ENCODE measurements around the gene POLE.
"Not testable (repeated sequence)": the region's sequence is repeated elsewhere in the genome, so short reads cannot be mapped to it uniquely, and the experiment has no call there.

Gene POLE

GRCh38 chr12:132702640-132703039, 15.5 kb upstream of the POLE start:
- peak; percentile 53 for DNase-seq (ENCODE audit: low read depth)
- TF ChIP-seq MAX (IDR thresholded peaks at IDR 0.05; ENCODE audit: low read depth, low read length) (no peak), MYC (IDR thresholded peaks at IDR 0.05; ENCODE audit: low read depth, low read length) (no peak), POLR2A (IDR thresholded peaks at IDR 0.05; ENCODE audit: extremely low read depth, insufficient read length) (no peak), CTCF (IDR thresholded peaks at IDR 0.05; ENCODE audit: low read depth, low read length) (no peak)

GRCh38 chr12:132700212-132700822, 13.2 kb upstream of the POLE start:
- no peak overlapping the region for H3K4me3 ChIP-seq (ENCODE audit: low read depth, low read length)
- no peak for DNase-seq (ENCODE audit: low read depth)
- TF ChIP-seq MAX (IDR thresholded peaks at IDR 0.05; ENCODE audit: low read depth, low read length), result no peak
- no peak for TF ChIP-seq MYC (IDR thresholded peaks at IDR 0.05; ENCODE audit: low read depth, low read length)
- TF ChIP-seq CTCF (IDR thresholded peaks at IDR 0.05; ENCODE audit: low read depth, low read length), result no peak

More at GRCh38 chr12:132702640-132703039, 15.5 kb upstream of the POLE start:
- no peak overlapping the region for H3K4me3 ChIP-seq (ENCODE audit: low read depth, low read length)

GRCh38 chr12:132698341-132698740, 11.2 kb upstream of the POLE start:
- DNase-seq (ENCODE audit: low read depth), result no peak
- H3K4me3 ChIP-seq (ENCODE audit: low read depth, low read length), result no peak overlapping the region
- TF ChIP-seq MYC (IDR thresholded peaks at IDR 0.05; ENCODE audit: low read depth, low read length) (no peak), CTCF (IDR thresholded peaks at IDR 0.05; ENCODE audit: low read depth, low read length) (no peak), MAX (IDR thresholded peaks at IDR 0.05; ENCODE audit: low read depth, low read length) (no peak), POLR2A (IDR thresholded peaks at IDR 0.05; ENCODE audit: extremely low read depth, insufficient read length) (no peak)

GRCh38 chr12:132695431-132695830, 8.3 kb upstream of the POLE start:
- H3K4me3 ChIP-seq (ENCODE audit: low read depth, low read length), result no peak overlapping the region
- DNase-seq (ENCODE audit: low read depth), result no peak
- TF ChIP-seq MAX (IDR thresholded peaks at IDR 0.05; ENCODE audit: low read depth, low read length) (no peak), MYC (IDR thresholded peaks at IDR 0.05; ENCODE audit: low read depth, low read length) (no peak)

- DNase-seq (ENCODE audit: low read depth); H3K4me3 ChIP-seq (ENCODE audit: low read depth, low read length): not testable (repeated sequence)
These were observed 7.7 kb upstream of the POLE start for GRCh38 chr12:132694888-132695287.

GRCh38 chr12:132692030-132692429, 4.9 kb upstream of the POLE start:
- not testable (repeated sequence) for H3K4me3 ChIP-seq (ENCODE audit: low read depth, low read length); DNase-seq (ENCODE audit: low read depth)

- TF ChIP-seq POLR2A (IDR thresholded peaks at IDR 0.05; ENCODE audit: extremely low read depth, insufficient read length) (no peak), CTCF (IDR thresholded peaks at IDR 0.05; ENCODE audit: low read depth, low read length) (no peak), MYC (IDR thresholded peaks at IDR 0.05; ENCODE audit: low read depth, low read length) (no peak), MAX (IDR thresholded peaks at IDR 0.05; ENCODE audit: low read depth, low read length) (no peak)
- no peak for DNase-seq (ENCODE audit: low read depth)
- H3K4me3 ChIP-seq (ENCODE audit: low read depth, low read length), result no peak overlapping the region
These were observed 3.0 kb upstream of the POLE start for GRCh38 chr12:132690112-132690511.
